SK-N-MC (cell line): ENCODE measurements around the gene SERPINB12.

Experiments used
- EZH2 ChIP-seq: fragments of 200-600 bp; sonication (generic); IDR thresholded peaks from one replicate; pipeline ENCODE4 v1.6.1; 2017; ENCODE audit warnings: antibody characterized with exemption
- FOXP2 ChIP-seq: optimal IDR thresholded peaks from 2 replicates; pipeline ENCODE3; 2011; ENCODE audit warnings: mild to moderate bottlenecking, moderate library complexity; ENCODE audit not compliant: insufficient read depth; ENCODE audit errors: extremely low read length, control extremely low read depth
- POLR2AphosphoS5 ChIP-seq: IDR thresholded peaks from 2 replicates; pipeline ENCODE4 v1.6.1; 2012; ENCODE audit warnings: mild to moderate bottlenecking, low read depth, low read length, borderline replicate concordance

DNA sequence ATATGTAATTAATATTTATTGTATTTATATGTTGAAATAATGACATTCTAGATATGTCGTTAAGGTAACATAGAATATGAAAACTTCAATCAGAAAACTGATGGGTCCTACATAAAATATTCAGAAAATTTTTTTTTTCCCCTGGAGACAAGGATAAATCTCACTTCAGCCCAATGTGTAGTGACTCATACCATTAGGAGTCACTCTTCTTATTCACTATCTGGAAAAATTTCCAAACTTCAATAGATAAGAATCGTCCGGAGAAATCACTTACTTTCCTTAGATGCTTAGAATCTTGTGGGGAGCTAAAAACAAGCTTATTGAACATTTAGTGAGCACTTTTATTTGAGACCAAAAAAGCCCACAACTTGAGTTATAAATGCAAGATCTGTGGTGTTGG, 49.6 kb downstream of the SERPINB12 start:
- no peak for TF ChIP-seq EZH2
- no peak for TF ChIP-seq POLR2AphosphoS5
- no peak for TF ChIP-seq FOXP2
